ENCODE measurements around the gene PRKAG2. TPM values are rescaled to one million over a fixed set of nuclear protein-coding genes. Genes with fewer than 3 reads are reported as not detected.

PRKAG2 gene
- total and polyA plus RNA-seq, 2 of the 8 experiments (the other 6 are each of a cell fraction or from before 2014, with no cell fraction given): 7.5 to 18.1 TPM

DNA sequence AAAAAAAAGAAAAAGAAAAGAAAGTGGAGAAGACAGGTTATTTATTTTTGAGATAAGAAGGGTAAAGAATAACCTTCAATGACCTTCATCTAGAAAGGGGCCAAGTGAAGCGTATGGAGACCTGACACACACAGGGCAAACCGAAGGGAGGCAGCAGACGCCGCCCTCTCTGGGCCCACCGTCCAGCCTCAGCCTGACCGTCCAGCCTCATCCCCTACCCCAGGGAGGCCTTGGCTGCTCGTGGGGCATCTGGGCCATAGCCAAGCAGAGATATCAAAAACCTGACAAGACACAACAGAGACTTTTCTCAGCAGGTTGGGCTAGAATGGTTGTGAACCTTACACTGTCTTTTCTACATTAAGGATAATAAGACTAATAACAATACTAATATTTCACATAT is 10.9 kb downstream of the PRKAG2 start:
- Histone ChIP-seq H3K14ac (ENCODE audit: insufficient read length) (no peak overlapping the region), H3K27ac (ENCODE audit: low read depth, low read length) (no peak overlapping the region), H3K79me1 (ENCODE audit: low read depth, low read length) (no peaks in the 10 kb centered on the region), H2BK20ac (ENCODE audit: low read length) (no peak overlapping the region), H3K4me3 (ENCODE audit: extremely low read depth in 1 of 4, insufficient read depth in 2 of 4, low read depth in 3 of 4, low read length in 4 of 4) (no peak overlapping the region), H2BK12ac (ENCODE audit: low read depth, low read length) (no peak overlapping the region), H2AK5ac (ENCODE audit: low read depth, low read length) (no peak overlapping the region), H3K9ac (replicated peaks in 1 of 4; ENCODE audit: extremely low read depth in 1 of 4, low read depth in 3 of 4, low read length in 3 of 4) (no peak overlapping the region), H3K4ac (replicated peaks; ENCODE audit: insufficient read length, low read depth, low read length) (no peak overlapping the region), H4K20me1 (replicated peaks in 1 of 2; ENCODE audit: control insufficient read depth in 1 of 2, insufficient read depth in 2 of 2, low read length in 2 of 2) (no peaks in the 10 kb centered on the region), H3K23me2 (ENCODE audit: low read depth, low read length) (no peaks in the 10 kb centered on the region), H3K18ac (ENCODE audit: extremely low read depth, low read length) (no peak overlapping the region), H4K5ac (ENCODE audit: insufficient read length, low read depth, low read length) (no peak overlapping the region), H4K91ac (replicated peaks; ENCODE audit: insufficient read length, low read length) (no peak overlapping the region), H3K9me3 (ENCODE audit: insufficient read depth in 2 of 2, low read depth in 1 of 2, low read length in 1 of 2) (no peaks in the 10 kb centered on the region), H3K27me3 (replicated peaks in 1 of 4; ENCODE audit: control insufficient read depth in 3 of 4, extremely low read depth in 1 of 4, insufficient read depth in 3 of 4, low read length in 3 of 4) (no peaks in the 10 kb centered on the region; a peak in 1 of 7 replicates), H3K23ac (ENCODE audit: insufficient read length) (no peak overlapping the region), H3K56ac (replicated peaks; ENCODE audit: insufficient read length, low read depth, low read length) (no peak overlapping the region), H3K79me2 (ENCODE audit: control insufficient read depth in 1 of 2, insufficient read depth in 2 of 2, low read length in 2 of 2) (no peaks in the 10 kb centered on the region), H4K8ac (ENCODE audit: extremely low read depth, insufficient read depth, low read length) (no peak overlapping the region), H2BK15ac (ENCODE audit: low read length) (no peak overlapping the region), H2AFZ (ENCODE audit: low read length) (no peak overlapping the region), H3K36me3 (ENCODE audit: control insufficient read depth in 2 of 4, insufficient read depth in 4 of 4, low read length in 3 of 4) (no peaks in the 10 kb centered on the region), H2BK5ac (ENCODE audit: low read depth, low read length) (no peak overlapping the region), H3K4me1 (replicated peaks in 1 of 4; ENCODE audit: control insufficient read depth in 3 of 4, insufficient read depth in 4 of 4, low read length in 3 of 4) (peaks cover 0 to 4% (median 3%) of the 10 kb centered on the region in 4 experiments; a peak in 5 of 7 replicates), H3K4me2 (ENCODE audit: insufficient read depth in 1 of 2, low read depth in 2 of 2, low read length in 2 of 2) (no peak overlapping the region), H2BK120ac (replicated peaks; ENCODE audit: low read depth, low read length) (no peak overlapping the region)
- FAIRE-seq: no peak
- CTCF ChIA-PET (ENCODE audit: partially characterized antibody): interaction anchor here (0.8 to 1.5 kb wide), 2 partner anchors 46 to 83 kb away, joined by 3 to 4 read pairs; no protein-coding TSS in a partner anchor
- DNase-seq (ENCODE audit: low read depth in 1 of 2, low spot score in 2 of 2): no peak
- TF ChIP-seq SRF (IDR thresholded peaks at IDR 0.05; ENCODE audit: low read depth, low read length): no peak
- TF ChIP-seq NANOG (IDR thresholded peaks at IDR 0.05; ENCODE audit: insufficient read depth, low read depth, low read length, poor library complexity, severe bottlenecking): no peak
- TF ChIP-seq GABPA (IDR thresholded peaks at IDR 0.05; ENCODE audit: borderline replicate concordance, insufficient read depth, low read length): no peak
- TF ChIP-seq ASH2L (IDR thresholded peaks at IDR 0.05; ENCODE audit: low read length): no peak
- TF ChIP-seq TAF7 (optimal IDR thresholded peaks at IDR 0.05; ENCODE audit: borderline replicate concordance, low read depth, low read length): no peak
- no peak for TF ChIP-seq HDAC2 (IDR thresholded peaks at IDR 0.05; ENCODE audit: borderline replicate concordance in 1 of 2, low read depth in 2 of 2, low read length in 2 of 2)
- TF ChIP-seq SIX5 (IDR thresholded peaks at IDR 0.05; ENCODE audit: low read depth, low read length): no peak
- no peak for TF ChIP-seq TCF12 (IDR thresholded peaks at IDR 0.05; ENCODE audit: low read depth, low read length)
- no peak for TF ChIP-seq POLR2AphosphoS5 (IDR thresholded peaks at IDR 0.05; ENCODE audit: low read depth, low read length)
- TF ChIP-seq BCL11A (IDR thresholded peaks at IDR 0.05; ENCODE audit: low read depth in 2 of 2, low read length in 2 of 2): no peak
- no peak for TF ChIP-seq CBX5 (IDR thresholded peaks at IDR 0.05; ENCODE audit: low read depth, low read length)
- TF ChIP-seq, protein P1, sequence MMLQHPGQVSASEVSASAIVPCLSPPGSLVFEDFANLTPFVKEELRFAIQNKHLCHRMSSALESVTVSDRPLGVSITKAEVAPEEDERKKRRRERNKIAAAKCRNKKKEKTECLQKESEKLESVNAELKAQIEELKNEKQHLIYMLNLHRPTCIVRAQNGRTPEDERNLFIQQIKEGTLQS (IDR thresholded peaks at IDR 0.05; ENCODE audit: insufficient read depth, low read depth, low read length): no peak
- POLR2A ChIA-PET (ENCODE audit: partially characterized antibody): no interaction called here
- WGBS, 2 experiments (ENCODE audit: extremely low coverage in 1 of 2, insufficient coverage in 1 of 2, insufficient read length in 1 of 2, insufficient replicate concordance in 2 of 2, low coverage in 1 of 2, low lambda C conversion rate in 2 of 2, missing lambda C conversion rate in 1 of 2): 93% methylated on average over 7 of the region's 7 CpGs; no CpG with 5 or more reads in 1 of the 2 experiments

Measured in H1 (cell line).